DMS153 (cell line): ENCODE data around the gene RORC.
"Not testable (repeated sequence)": the region's sequence is repeated elsewhere in the genome, so short reads cannot be mapped to it uniquely, and the experiment has no call there.

Experiments used
- DNase-seq: peaks from one replicate; lab custom pipeline; 2025; lab: John Stamatoyannopoulos, UW

RORC gene

GRCh38 chr1:151774256-151774922, 57.2 kb downstream of the RORC start:
- no peak for DNase-seq

- DNase-seq, result no peak
Observed at GRCh38 chr1:151773702-151774101, 57.9 kb downstream of the RORC start.

- DNase-seq, result not testable (repeated sequence)
Observed at GRCh38 chr1:151769270-151769669, 62.3 kb downstream of the RORC start.

GRCh38 chr1:151768351-151769066, 63.1 kb downstream of the RORC start:
- not testable (repeated sequence) for DNase-seq

- no peak for DNase-seq
Observed at GRCh38 chr1:151763990-151764389, 67.6 kb downstream of the RORC start.

GRCh38 chr1:151762941-151763921, 68.4 kb downstream of the RORC start, which contains the start of gene MRPL9:
Gene MRPL9 (minus strand): TSS chr1:151763496. CDS start chr1:151763479, 17 bp downstream.
- peak; percentile 61 for DNase-seq

- DNase-seq, result no peak
Observed at GRCh38 chr1:151760597-151761385, 70.8 kb downstream of the RORC start.

GRCh38 chr1:151759241-151759640, 72.4 kb downstream of the RORC start:
- DNase-seq, result no peak

GRCh38 chr1:151756291-151756690, 75.3 kb downstream of the RORC start:
- DNase-seq, result no peak
